Thoracic aorta (tissue), 2 donors: Measurements from ENCODE around the gene PLXNA2. TPM values are rescaled to one million over a fixed set of nuclear protein-coding genes. Genes with fewer than 3 reads are reported as not detected.

Source experiments
- ATAC-seq: fragments of 150-250 bp; one replicate; pipeline ENCODE4 v1.8.0; 2017; ENCODE audit warnings: low read depth; ENCODE audit not compliant: insufficient number of reproducible peaks, low FRiP score
- DNase-seq: peaks from one replicate; pipeline ENCODE4 v3.0.0-alpha.2; 2020; ENCODE audit warnings: low spot score
- H3K27ac ChIP-seq, 2 donors: fragments of 200-600 bp; sonication (generic); 1 replicate in 1 of 2; 2 replicates in 1 of 2; pipeline ENCODE4 v1.5.1; 2016; ENCODE audit warnings: mild to moderate bottlenecking in 2 of 2, moderate library complexity in 2 of 2
- H3K27me3 ChIP-seq: fragments of 200-600 bp; sonication (generic); replicated peaks from 2 replicates; pipeline ENCODE4 v1.6.0; 2016; ENCODE audit warnings: mild to moderate bottlenecking; ENCODE audit not compliant: insufficient read depth
- H3K36me3 ChIP-seq: fragments of 200-600 bp; sonication (generic); one replicate; pipeline ENCODE4 v1.5.1; 2016
- H3K4me1 ChIP-seq, 2 donors: fragments of 200-600 bp; sonication (generic); 1 replicate in 1 of 2; 2 replicates in 1 of 2; pipeline versions ENCODE4 v1.5.1 to v1.6.0; 2016; ENCODE audit warnings: low read depth in 2 of 2, mild to moderate bottlenecking in 1 of 2; ENCODE audit not compliant: control insufficient read depth in 1 of 2
- H3K4me3 ChIP-seq: fragments of 200-600 bp; sonication (generic); 2 replicates; pipeline ENCODE4 v1.5.1; 2016; ENCODE audit warnings: mild to moderate bottlenecking
- H3K9me3 ChIP-seq: fragments of 200-600 bp; sonication (generic); 2 replicates; pipeline ENCODE4 v1.5.1; 2016
- CTCF ChIP-seq: fragments of 200-600 bp; sonication (generic); IDR thresholded peaks from one replicate; pipeline ENCODE4 v1.5.1; 2019; ENCODE audit warnings: antibody characterized with exemption
- total RNA-seq, 2 donors: library from RNA; depleted of rRNA; stranded (reverse); fragments of >200 nt; gene quantifications; one replicate each; pipeline versions ENCODE4 v1.1.0 to v1.2.3, GENCODE V29; 2016

Gene PLXNA2
- total RNA-seq, 2 donors from 2014 or later: 30.2 to 62.2 TPM

GRCh38 chr1:208122612-208123358 lies 121.4 kb downstream of the PLXNA2 start:
- Histone ChIP-seq H3K36me3 (no peaks in the 10 kb centered on the region), H3K9me3 (no peaks in the 10 kb centered on the region), H3K27me3 (no peaks in the 10 kb centered on the region), H3K4me1 (peaks cover 0 to 11% of the 10 kb centered on the region in 2 donors), H3K4me3 (no peak overlapping the region), H3K27ac (no peak overlapping the region)
- ATAC-seq: no peak
- DNase-seq: no peak
- TF ChIP-seq CTCF: no peak

- Histone ChIP-seq H3K9me3 (no peaks in the 10 kb centered on the region), H3K27ac (no peak overlapping the region), H3K36me3 (no peaks in the 10 kb centered on the region), H3K27me3 (no peaks in the 10 kb centered on the region), H3K4me1 (peaks cover 0 to 11% of the 10 kb centered on the region in 2 donors), H3K4me3 (no peak overlapping the region)
- no peak for DNase-seq
- no peak for ATAC-seq
- TF ChIP-seq CTCF: no peak
Observed at GRCh38 chr1:208121813-208122364, 122.3 kb downstream of the PLXNA2 start.

GRCh38 chr1:208120431-208120790 lies 123.8 kb downstream of the PLXNA2 start:
- no peak for TF ChIP-seq CTCF
- Histone ChIP-seq H3K4me3 (no peak overlapping the region), H3K4me1 (peaks cover 0 to 11% of the 10 kb centered on the region in 2 donors), H3K27ac (no peak overlapping the region), H3K9me3 (no peaks in the 10 kb centered on the region), H3K27me3 (no peaks in the 10 kb centered on the region), H3K36me3 (no peaks in the 10 kb centered on the region)
- DNase-seq (no peak), ATAC-seq (no peak)

- H3K4me1 ChIP-seq: peaks cover 0 to 11% of the 10 kb centered on the region in 2 donors
- ATAC-seq (no peak), DNase-seq (no peak)
- H3K4me3 ChIP-seq: no peak overlapping the region
- H3K36me3 ChIP-seq: no peaks in the 10 kb centered on the region
- H3K9me3 ChIP-seq: no peaks in the 10 kb centered on the region
- H3K27me3 ChIP-seq: no peaks in the 10 kb centered on the region
- TF ChIP-seq CTCF: no peak
- H3K27ac ChIP-seq: no peak overlapping the region
Observed at GRCh38 chr1:208118841-208119606, 125.2 kb downstream of the PLXNA2 start.

- H3K9me3 ChIP-seq: no peaks in the 10 kb centered on the region
- no peak overlapping the region for H3K27ac ChIP-seq
- H3K4me3 ChIP-seq: no peak overlapping the region
- ATAC-seq (no peak), DNase-seq (no peak)
- H3K36me3 ChIP-seq: no peaks in the 10 kb centered on the region
- no peak for TF ChIP-seq CTCF
- H3K27me3 ChIP-seq: no peaks in the 10 kb centered on the region
- peaks cover 0 to 11% of the 10 kb centered on the region in 2 donors for H3K4me1 ChIP-seq
Observed at GRCh38 chr1:208118306-208118705, 125.9 kb downstream of the PLXNA2 start.
